Small intestine (tissue), 4 donors: ENCODE measurements around the gene CAMTA2. TPM values are rescaled to one million over a fixed set of nuclear protein-coding genes. Genes with fewer than 3 reads are reported as not detected.

Experiments used
- polyA plus RNA-seq, 4 donors: library from polyadenylated mRNA; stranded (reverse) in 3 of 4; unstranded in 1 of 4; fragments of 200-250 nt in 3 of 4; fragments of 120-200 nt in 1 of 4; gene quantifications; one replicate each; pipeline versions ENCODE4 v1.2.1 to v1.2.3, GENCODE V29; 2013
- donor health status: healthy with polysubstance abuse.
- donor health status: Bipolar disorder and iron deficiency.
- donor health status: healthy.

The CAMTA2 gene
- polyA plus RNA-seq, 4 donors: 34.1 to 93.7 (median 58.6) TPM

Other genes starting within 250 kb of the CAMTA2 start
- gene ZMYND15, start 247.8 kb downstream of the CAMTA2 start, polyA plus RNA-seq: 10 to 100 TPM in 2 of 4 donors, 1 to 10 TPM in 2; 2.0 to 13.5 (median 7.7) TPM
- gene CXCL16, start 247.7 kb downstream of the CAMTA2 start, polyA plus RNA-seq: 10 to 100 TPM; 37.5 to 77.8 (median 48.1) TPM
- 100 to 1,000 TPM in 2 of 4 donors, 10 to 100 TPM in 2; 27.8 to 503 (median 282) TPM for gene TM4SF5, start 215.8 kb downstream of the CAMTA2 start, polyA plus RNA-seq
- gene VMO1, start 201.3 kb downstream of the CAMTA2 start, polyA plus RNA-seq: 1 to 10 TPM; 1.3 to 6.9 (median 4.2) TPM
- gene GLTPD2, start 198.7 kb downstream of the CAMTA2 start, polyA plus RNA-seq: 10 to 100 TPM in 3 of 4 donors, 1 to 10 TPM in 1; 4.2 to 49.4 (median 33.8) TPM
- gene PSMB6, start 191.5 kb downstream of the CAMTA2 start, polyA plus RNA-seq: 100 to 1,000 TPM in 3 of 4 donors, 10 to 100 TPM in 1; 87.8 to 219 (median 174) TPM
- gene PLD2, start 180.5 kb downstream of the CAMTA2 start, polyA plus RNA-seq: 10 to 100 TPM in 2 of 4 donors, 1 to 10 TPM in 2; 9.2 to 18.8 (median 10.7) TPM
- gene MINK1, start 154.3 kb downstream of the CAMTA2 start, polyA plus RNA-seq: 100 to 1,000 TPM in 1 of 4 donors, 10 to 100 TPM in 3; 49.2 to 110 (median 64.7) TPM
- gene C17orf107, start 88.1 kb downstream of the CAMTA2 start, polyA plus RNA-seq: 1 to 10 TPM in 2 of 4 donors, under 1 TPM in 2; 0.45 to 2.2 (median 1.2) TPM
- under 1 TPM; 0.27 to 0.66 (median 0.41) TPM for gene CHRNE, start 84.6 kb downstream of the CAMTA2 start, polyA plus RNA-seq
- gene GP1BA, start 55.4 kb downstream of the CAMTA2 start, polyA plus RNA-seq: 1 to 10 TPM in 1 of 4 donors, under 1 TPM in 1, not detected in 2; 0.06 to 1.4 TPM
- gene SLC25A11, start 47.6 kb downstream of the CAMTA2 start, polyA plus RNA-seq: 10 to 100 TPM; 46.1 to 79.2 (median 60.8) TPM
- 100 to 1,000 TPM; 108 to 132 (median 123) TPM for gene RNF167, start 47.4 kb downstream of the CAMTA2 start, polyA plus RNA-seq
- gene PFN1, start 39.1 kb downstream of the CAMTA2 start, polyA plus RNA-seq: 1,000 to 10,000 TPM in 1 of 4 donors, 100 to 1,000 TPM in 3; 501 to 1,180 (median 908) TPM
- gene ENO3, start 36.6 kb downstream of the CAMTA2 start, polyA plus RNA-seq: 10 to 100 TPM; 10.7 to 98.0 (median 27.5) TPM
- gene SPAG7, start 19.9 kb downstream of the CAMTA2 start, polyA plus RNA-seq: 100 to 1,000 TPM in 1 of 4 donors, 10 to 100 TPM in 3; 76.7 to 101 (median 80.0) TPM
- gene INCA1, start 9.8 kb upstream of the CAMTA2 start, polyA plus RNA-seq: 1 to 10 TPM; 2.1 to 4.9 (median 4.0) TPM
- gene KIF1C, start 10.3 kb upstream of the CAMTA2 start, polyA plus RNA-seq: 100 to 1,000 TPM in 1 of 4 donors, 10 to 100 TPM in 3; 67.4 to 141 (median 82.5) TPM
- 10 to 100 TPM in 3 of 4 donors, 1 to 10 TPM in 1; 1.9 to 44.5 (median 29.5) TPM for gene SLC52A1, start 47.8 kb upstream of the CAMTA2 start, polyA plus RNA-seq
- 1 to 10 TPM; 2.7 to 9.5 (median 3.7) TPM for gene ZFP3, start 90.8 kb upstream of the CAMTA2 start, polyA plus RNA-seq
- gene ZNF232, start 124.2 kb upstream of the CAMTA2 start, polyA plus RNA-seq: 10 to 100 TPM in 1 of 4 donors, 1 to 10 TPM in 3; 6.3 to 11.2 (median 8.3) TPM
- under 1 TPM in 2 of 4 donors, not detected in 2; 0.03 to 0.44 TPM for gene USP6, start 128.4 kb upstream of the CAMTA2 start, polyA plus RNA-seq
- gene ZNF594, start 204.2 kb upstream of the CAMTA2 start, polyA plus RNA-seq: 10 to 100 TPM in 1 of 4 donors, 1 to 10 TPM in 1, under 1 TPM in 2; 0.22 to 14.0 (median 0.94) TPM
- 1 to 10 TPM in 3 of 4 donors, under 1 TPM in 1; 0.22 to 4.4 (median 3.0) TPM for gene SCIMP, start 247.2 kb upstream of the CAMTA2 start, polyA plus RNA-seq